HG02642 (cell line): ENCODE measurements around the gene SLC7A5.

Experiments
- ATAC-seq: cut with Tn5 transposase; IDR thresholded peaks from one replicate; pipeline ENCODE4 v1.9.1; 2021; ENCODE audit warnings: mild to moderate bottlenecking; ENCODE audit not compliant: unreplicated experiment, poor library complexity

SLC7A5 gene

DNA sequence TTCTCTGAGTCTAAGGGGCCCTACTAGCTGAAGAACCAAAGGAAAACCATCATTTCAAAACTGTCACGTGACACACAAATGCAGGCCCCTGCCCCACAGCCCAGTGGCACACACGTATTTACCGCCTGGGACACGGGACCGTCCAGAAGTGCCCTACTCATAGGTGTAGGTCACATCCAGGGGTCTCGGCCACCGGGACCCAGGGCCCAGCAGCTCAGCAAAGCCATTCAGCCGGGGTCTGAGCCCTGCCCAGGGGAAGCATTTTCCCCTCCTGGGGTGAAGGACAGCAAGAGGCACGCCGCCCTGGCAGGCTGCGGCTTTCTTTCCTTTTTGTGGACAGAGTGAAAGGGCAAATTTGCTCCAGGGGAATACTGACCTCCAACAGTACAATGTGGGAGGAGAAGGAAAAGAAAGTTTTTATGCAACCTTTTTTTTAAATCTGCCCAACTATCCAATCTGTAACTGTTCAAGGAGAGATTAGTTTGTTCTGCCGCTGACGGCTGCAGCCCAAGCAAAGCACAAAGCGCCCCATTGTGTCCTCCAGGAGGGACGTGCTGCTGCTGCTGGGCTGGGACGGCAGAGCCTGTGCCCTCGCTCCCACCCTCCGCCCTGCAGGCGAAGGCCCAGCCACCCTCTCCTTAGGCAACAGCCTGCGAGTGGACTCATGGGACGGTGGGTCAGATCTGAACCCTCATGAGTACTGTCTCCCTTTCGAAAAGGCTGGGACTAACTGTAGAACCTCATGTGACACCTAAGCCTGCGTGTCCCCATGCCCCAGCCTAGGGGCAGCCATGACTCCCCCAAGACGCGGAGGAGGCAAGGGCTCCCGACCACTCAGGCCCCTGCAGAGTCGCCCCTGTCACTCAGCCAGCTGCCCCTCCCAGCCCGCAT lies 21.3 kb downstream of the SLC7A5 start:
- no peak for ATAC-seq

DNA sequence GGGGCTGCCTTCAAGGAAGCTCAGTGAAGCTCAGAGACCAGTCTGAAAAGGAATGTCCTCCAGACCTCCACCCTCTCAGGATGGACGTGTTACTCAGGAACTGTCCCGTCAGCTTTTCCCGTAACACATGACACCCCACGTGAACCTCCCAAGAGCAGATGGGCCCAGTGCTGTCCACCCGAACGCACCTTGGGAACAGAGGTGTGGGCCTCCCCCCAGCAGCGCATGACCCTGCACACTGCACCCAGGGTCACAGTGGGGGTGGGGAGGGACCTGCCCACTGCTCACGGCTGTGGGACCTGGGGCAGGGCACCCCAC lies 21.9 kb downstream of the SLC7A5 start:
- no peak for ATAC-seq

DNA sequence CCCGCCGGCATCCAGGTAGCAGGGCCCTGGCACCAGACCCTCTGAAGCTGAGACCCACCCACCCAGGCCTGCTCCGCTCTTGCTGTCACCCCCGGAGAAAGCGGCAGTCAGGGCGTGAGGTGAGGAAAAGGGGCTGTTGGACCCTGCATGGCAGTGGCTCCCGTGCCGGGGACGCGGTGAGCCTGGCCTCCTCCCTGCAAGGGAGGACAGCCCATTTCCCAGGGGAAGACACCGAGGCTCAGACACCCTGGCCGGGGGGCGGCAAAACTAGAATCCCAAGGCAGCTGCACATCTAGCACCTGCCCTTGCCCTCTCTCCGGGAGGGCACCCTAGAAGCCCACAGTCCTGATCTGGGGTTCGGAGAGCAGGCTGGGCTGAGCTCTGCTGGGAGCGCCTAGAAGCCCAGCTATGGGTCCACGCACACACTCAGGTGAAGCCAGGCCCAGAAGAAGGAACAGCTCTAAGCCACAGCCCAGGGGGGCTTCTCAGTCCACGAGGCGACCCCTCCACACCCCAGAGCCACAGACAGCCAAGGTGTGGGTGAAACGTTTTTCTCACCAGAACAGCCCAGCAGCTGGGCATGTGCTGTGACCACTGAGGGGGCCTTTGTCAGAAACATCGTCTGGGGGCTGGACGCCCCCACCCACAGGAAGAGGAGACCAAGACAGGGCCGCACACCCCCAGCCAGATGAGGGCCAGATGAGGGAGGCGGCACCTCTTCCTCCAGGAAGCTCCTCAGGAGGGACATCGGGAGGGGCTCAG lies 22.4 kb downstream of the SLC7A5 start:
- ATAC-seq = no peak

DNA sequence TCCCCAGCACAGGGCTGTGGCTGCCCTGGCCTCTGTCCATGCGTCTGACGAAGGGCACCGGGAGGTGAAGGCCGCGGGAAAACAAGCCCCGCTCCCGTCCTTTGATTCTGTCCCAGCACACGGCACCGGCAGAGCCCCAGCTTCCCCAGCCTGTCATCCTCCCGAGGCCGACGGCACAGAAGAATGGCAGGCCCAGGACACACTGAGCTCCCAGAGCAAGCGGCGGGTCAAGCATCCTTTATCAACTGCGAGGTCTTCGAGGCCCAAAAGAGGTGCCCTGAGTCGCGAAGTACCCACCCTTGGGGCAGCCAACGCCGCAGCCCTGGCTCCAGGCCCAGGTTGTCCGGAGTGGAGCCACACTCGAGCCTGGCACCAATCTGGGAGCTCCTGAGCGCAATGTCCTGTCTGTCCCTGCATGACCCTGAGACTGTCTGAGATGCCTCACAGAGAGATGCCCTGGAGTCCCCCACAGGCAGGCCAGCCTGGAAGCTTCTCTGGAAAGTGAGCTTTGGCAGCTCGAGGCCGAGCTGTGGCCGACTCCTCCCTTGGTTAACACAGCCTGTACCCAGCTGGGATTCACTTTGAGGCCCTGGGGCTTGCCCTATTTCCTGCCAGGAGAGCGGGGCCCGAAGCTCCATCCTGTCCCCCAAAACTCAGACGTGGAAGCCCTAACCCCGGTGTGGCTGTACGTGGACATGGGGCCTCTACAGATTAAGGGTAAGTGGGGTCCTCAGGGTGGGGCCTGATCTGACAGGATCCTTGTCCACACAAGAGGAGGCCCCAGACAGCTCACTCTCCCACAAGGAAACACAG lies 23.3 kb downstream of the SLC7A5 start:
- ATAC-seq = no peak

DNA sequence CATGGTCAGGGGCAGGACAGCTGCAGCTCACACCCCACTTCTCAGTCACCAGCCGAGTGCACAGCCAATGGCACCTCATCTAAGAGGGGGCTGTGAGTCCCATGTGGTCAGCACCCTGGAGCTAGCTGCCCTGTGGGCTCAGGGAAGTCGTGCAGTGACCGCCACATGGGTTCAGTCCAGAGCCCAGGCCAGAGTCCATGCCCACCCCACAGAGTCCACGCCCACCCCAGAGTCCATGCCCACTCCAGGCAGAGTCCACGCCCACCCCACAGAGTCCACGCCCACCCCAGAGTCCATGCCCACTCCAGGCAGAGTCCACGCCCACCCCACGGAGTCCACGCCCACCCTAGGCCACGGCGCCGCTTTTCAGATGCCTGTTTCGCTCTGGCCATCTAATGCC lies 24.1 kb downstream of the SLC7A5 start:
- ATAC-seq = no peak

DNA sequence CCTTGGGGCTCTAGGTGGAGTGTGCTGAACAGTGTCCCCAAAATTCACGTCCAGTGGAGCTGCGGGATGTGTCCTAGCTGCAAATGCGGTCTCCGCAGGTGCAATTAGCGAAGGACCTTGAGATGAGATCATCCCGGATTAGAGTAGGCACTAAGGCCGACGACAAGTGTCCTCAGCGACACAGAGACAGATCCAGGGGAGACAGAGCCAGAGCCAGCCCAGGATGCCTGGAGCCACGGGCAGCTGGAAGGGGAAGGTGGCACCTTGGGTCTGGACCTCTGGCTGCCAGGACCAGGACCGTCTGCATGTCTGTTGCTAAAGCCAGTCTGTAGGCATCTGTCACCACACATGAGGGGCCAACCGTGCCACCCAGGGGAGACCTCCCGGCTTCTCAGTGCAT lies 24.5 kb downstream of the SLC7A5 start:
- no peak for ATAC-seq

DNA sequence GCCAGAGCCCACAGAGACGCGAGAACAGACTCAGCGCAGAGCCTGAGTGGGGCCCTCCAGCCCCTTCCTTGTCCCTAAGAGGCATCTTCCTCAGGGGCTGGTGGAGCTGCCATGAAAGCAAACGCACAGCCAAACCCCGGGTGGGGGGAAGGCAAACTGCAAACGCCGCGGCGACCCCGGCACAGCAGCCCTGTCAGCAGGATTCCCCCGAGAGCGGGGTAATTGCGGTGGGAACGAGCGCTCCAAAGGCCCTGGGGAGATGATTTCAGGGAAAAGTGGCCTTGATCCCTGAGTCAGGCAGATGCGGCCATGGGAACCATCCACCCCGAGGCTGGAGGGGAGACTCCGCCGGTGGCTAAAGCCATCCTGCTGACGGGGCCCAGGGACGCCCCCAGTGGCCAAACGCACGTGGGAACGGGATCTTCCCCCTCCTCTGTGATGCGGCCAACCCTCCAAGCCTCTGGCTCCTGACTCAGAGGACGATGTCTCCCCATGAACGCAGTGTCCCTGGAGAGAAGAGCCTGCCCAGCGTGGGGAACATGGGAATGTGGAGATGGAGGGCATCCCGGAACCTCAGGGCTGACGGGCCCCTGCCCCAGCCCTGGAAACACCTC lies 25.1 kb downstream of the SLC7A5 start:
- no peak for ATAC-seq

DNA sequence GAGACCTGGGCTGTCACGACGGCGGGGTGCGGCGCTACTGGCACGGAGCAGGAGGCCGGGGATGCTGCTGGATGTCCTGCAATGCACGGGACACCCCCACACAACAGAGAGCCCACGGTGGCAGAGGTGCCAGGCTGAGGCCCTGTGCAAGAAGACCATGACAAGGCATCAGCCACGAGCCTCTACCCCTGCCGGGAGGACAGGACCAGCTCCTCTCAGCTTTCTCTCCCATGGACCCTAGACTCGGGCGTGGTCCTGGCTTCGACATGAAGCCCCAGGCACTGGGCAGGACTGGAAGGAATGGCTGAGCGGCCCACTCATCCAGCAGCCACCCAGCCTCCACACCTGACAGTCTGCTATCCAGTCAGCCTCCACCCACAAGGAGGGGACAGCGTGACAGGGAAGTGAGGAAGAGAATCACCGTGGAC lies 25.6 kb downstream of the SLC7A5 start:
- no peak for ATAC-seq

DNA sequence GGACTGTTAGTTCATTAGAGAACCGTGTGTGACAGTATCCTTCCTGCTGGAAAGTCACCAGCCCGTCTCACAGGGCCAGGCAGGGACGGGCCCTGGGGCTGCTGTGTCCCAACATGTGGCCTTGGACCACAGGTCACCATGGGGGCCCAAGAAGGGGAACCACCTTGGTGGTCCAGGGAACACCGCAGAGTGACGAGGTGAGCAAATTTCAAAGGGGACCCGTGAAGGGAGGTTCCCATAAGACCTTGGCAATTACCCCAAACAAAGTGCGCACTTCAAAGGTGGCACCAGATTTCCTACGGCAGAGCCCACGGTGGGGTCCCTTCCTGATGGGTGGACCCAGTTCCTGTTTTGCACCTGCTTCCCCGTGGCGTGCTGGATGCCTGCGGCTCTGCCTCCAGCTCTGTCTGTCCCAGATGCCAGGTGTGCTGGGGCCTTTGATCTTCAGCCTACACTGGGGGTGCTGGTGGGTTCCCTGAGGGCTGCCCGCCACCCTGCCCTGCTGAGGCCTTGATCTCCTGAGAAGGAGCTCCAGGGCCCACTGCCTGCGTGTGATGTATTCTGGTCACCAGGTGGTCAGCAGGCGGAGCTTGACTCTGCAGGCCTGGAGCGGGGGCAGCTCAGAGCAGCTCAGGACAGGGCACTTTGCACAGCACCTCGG lies 27.0 kb downstream of the SLC7A5 start:
- no peak for ATAC-seq

DNA sequence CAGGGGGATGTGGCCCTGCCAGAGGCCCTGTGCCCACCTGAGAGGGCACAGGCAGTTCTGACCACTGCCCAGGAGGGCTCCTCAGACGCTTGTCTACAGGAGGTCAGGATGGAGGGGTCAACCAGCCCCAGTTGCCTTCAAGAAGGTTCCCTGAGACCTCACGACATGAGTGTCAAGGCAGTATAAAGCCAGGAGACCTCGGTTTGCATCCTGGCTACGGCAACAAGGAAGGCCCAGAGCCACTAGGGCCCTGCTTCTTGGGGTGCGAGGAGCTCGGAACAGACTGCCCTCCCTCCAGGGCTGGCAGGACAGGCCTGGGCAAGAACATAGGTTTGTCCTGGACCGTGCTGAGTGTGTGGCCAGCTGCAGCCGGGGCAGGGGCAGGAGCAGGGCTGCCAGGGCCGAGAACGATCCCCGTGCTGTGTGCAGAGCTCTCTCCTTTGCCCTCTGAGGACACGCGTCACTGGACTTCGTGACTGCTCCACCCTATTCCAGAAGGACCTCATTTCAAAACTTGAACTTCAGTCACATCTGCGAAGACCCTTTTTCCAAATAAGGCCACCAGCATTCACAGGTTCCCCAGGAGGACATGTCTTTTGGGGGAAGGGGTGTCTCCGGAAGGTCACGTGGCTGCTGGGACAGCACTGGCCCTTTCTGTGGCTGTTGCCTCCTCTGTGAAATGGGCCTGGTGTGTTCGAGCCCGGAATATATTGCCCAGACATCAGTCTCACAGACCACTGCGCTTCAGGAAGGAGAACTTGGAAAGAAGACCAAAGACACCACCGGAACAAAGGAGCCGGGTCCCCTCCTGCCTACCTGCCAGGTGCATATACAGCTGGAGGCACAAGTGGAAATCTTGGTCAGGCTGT lies 27.7 kb downstream of the SLC7A5 start:
- ATAC-seq = no peak

DNA sequence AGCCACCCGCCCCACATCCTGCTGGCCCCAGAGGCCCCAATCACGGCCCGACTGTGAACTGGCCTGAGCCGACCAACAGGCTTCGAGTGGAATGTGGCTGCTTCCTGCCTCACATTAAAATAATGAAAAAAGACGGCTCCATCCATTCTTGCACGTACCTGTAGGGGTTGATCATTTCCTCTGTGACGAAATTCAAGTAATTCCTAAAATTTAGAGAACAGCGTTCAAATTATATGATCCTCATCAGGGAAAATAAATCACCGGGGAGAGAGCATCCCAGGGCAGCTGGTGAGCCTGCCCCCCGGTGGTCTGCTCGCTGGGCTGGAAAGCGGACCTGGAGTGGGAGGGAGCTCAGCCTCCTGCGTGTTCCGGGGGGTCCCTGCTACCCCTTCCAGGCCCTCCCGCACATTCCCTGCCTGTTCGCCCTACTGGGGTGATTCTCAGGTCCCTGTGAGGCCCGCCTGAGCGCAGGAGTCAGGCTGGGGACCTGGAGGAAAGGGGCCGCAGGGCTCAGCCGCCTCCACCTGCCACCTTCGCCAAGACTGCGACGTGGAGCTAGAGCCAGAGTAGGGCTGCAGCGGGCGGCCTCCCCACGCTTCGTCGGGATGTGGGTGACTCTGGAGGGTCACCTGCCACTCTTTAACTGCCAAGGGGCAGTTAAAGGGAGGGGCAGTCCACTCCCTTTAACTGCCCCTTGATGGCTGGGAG lies 28.9 kb downstream of the SLC7A5 start:
- no peak for ATAC-seq

DNA sequence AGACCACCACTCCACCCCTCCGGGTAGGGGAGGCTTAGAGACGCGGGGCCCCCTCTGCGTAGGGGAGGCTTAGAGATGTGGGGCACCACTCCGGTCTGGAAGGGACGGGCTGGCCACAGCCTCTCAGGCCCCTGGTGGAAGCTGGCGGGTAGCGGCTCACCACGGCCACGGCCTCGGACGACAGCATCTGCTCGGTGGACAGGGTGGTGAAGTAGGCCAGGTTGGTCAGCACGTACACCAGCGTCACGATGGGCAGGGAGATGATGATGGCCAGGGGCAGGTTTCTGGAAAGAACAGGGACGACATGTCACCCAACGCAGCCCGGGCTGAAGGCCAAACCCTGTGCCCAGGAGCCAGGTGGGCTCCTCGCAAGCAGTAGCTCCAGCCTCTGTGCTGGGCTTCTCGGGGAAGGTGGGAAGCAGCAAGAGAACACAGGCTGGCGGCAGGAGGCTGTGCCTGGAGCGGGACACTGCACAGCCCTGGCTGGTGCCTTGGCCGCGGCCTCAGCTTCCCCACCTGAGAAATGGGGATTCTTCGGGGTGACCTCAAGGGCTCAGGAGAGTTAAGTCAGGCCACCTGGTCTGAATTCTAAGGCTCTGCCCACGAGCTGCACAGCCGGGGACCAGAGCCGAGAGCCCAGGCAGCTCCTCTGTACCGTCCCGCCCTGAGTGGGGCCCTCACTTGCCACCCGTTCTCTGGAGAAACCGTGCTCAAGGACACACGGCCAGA lies 29.6 kb downstream of the SLC7A5 start:
- no peak for ATAC-seq

DNA sequence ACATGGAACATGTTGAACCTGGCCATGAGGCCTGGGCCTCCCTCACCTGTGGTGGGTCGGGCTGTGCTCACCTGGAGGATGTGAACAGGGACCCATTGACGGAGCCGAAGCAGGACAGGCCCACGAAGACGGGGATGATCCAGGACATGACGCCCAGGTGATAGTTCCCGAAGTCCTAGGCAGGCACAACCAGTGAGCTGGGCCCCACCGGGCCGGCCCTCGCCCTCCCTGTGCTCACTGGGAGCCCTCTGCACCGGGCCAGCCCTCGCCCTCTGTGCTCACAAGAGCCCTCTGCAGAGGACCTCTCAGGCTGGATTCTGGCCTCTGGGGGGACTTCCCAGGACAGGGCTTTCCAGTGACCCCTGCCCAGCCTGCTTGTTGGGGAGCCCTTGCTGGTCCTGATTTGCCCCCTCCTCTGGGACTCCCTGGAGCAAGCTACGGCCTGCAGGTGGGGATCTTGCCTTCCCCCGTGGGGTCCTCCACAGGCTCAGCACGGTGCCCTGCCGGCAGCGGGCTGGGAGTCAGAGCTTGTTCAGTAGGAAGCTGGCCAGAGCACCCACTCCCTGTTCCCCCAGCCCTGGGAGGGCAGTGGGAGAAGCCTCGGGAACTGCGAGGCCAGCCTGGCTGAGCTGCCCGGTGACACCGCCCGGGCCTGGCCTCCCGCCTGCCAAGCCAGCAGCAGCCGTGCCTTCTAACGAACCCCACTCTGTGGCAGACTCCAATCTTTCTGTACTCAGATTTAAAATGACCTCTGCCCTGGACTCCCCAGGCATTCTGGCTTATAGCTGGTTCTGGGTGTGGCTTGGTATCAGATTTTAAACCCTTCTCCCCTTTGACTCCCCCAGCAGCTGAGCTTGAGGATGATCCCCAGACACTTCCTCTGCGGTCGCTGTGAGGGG lies 30.4 kb downstream of the SLC7A5 start:
- ATAC-seq = no peak

DNA sequence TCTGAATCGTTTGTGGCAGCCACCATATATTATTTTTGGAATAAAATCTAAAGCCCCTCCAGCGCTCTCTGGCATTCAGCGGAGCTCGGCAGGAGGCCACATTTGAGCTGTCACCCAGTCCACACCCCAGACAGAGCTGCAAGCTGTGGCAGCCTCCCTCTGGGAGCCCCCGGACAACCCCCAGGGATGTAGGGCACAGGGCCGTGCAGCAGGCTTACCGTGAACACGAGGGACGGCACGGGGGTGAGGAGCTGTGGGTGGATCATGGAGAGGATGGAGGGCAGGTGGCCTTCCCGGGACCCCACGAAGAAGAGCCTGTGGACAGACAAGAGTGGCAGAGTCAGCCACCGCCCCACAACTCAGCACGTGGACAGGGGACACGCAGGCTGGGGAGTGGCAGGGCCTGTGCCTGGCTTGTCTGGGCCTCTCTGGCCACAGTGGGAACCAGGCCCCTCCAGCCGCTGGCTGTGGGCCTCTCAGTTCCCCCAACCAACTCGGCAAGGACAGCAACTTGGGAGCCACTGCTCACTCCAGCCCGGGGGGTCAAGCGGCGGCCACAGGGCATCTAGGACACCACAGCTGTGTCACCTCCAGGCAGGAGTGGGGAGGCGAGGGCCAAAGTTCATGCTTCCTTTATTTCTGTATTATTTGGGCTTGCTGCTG lies 31.5 kb downstream of the SLC7A5 start:
- ATAC-seq = no peak

DNA sequence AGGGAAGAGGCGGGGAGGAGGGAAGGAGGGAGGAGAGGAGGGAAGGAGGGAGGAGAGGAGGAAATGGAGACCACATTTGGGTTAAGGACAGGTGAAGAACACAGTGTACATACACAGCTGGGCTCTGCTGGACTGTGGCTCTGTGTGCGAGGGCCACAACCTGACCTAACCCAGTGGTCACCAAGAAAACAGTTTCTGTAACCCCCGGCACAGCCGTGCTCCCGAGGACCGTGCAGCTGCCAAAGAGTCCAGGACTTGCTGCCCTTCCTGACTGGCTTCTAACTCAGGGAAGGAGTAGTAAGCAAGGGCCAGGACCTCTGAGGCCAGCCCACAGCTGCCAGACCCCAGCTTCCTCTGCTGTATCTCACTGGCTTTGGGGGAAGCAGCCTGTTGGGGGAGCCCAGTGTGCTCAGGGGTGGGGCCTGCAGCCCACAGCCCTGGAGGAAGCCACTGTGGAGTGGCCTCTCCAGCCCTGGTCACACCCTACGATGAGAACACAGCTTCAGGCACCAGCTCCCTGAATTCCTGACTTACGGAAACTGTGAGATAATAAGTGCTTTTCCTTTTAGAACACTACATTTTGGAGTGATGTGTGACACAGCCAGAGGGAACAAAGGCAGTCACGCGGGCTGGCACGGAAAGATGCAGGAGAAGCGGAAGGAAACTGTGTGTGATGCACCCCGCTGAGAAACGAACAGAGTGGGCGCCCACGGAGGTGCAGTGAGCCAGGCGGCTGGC lies 32.3 kb downstream of the SLC7A5 start:
- ATAC-seq = no peak
